Thymus (tissue), 11 donors: Measurements from ENCODE around the gene ZNF616. TPM values are rescaled to one million over a fixed set of nuclear protein-coding genes. Genes with fewer than 3 reads are reported as not detected.
"Not testable (repeated sequence)": the region's sequence is repeated elsewhere in the genome, so short reads cannot be mapped to it uniquely, and the experiment has no call there.

Experiments
- DNase-seq, 9 donors: peaks; one replicate each; pipeline ENCODE4 v3.0.0-alpha.2; 2013; ENCODE audit warnings: low spot score in 9 of 9, low read depth in 6 of 9, missing footprints in 1 of 9
- H3K27ac ChIP-seq, 2 donors: one replicate each; pipeline ENCODE4 v1.5.1; 2013; ENCODE audit warnings: control low read depth in 1 of 2, low read depth in 1 of 2, low read length in 1 of 2, mild to moderate bottlenecking in 1 of 2, moderate library complexity in 1 of 2
- H3K27me3 ChIP-seq, 2 donors: one replicate each; pipeline ENCODE4 v1.5.1; 2013; ENCODE audit warnings: low read length in 1 of 2; ENCODE audit not compliant: control insufficient read depth in 2 of 2, insufficient read depth in 1 of 2
- H3K36me3 ChIP-seq, 2 donors: one replicate each; pipeline ENCODE4 v1.5.1; 2013; ENCODE audit warnings: low read length in 1 of 2, mild to moderate bottlenecking in 1 of 2, moderate library complexity in 1 of 2; ENCODE audit not compliant: control insufficient read depth in 2 of 2, insufficient read depth in 2 of 2
- H3K4me1 ChIP-seq, 2 donors: one replicate each; pipeline ENCODE4 v1.5.1; 2013; ENCODE audit warnings: low read length in 2 of 2; ENCODE audit not compliant: control insufficient read depth in 2 of 2, insufficient read depth in 2 of 2
- H3K4me3 ChIP-seq, 2 donors: one replicate each; pipeline ENCODE4 v1.5.1; 2013; ENCODE audit warnings: low read length in 2 of 2, control low read depth in 1 of 2, mild to moderate bottlenecking in 1 of 2
- H3K9me3 ChIP-seq, 2 donors: one replicate each; pipeline ENCODE4 v1.5.1; 2013; ENCODE audit warnings: low read length in 1 of 2, mild to moderate bottlenecking in 1 of 2; ENCODE audit not compliant: control insufficient read depth in 2 of 2, insufficient read depth in 1 of 2
- WGBS: extraction: QIAGEN DNeasy Blood & Tissue Kit; methylation state at CpG from one replicate; pipeline ENCODE4 v1.1.7; 2013; 5-methylcytosine and 5-hydroxymethylcytosine counted together
- polyA plus RNA-seq: library from polyadenylated mRNA; stranded (reverse); fragments of 200-250 nt; gene quantifications from one replicate; pipeline ENCODE4 v1.2.3, GENCODE V29; 2013
- total RNA-seq: library from RNA; stranded (reverse); fragments of 120-200 nt; gene quantifications from one replicate; pipeline ENCODE4 v1.2.4, GENCODE V29; 2013
- donor health status: healthy.

ZNF616 gene
- total and polyA plus RNA-seq, 2 donors = 5.2 to 6.6 TPM

- peaks cover 37 to 50% of the 10 kb centered on the region in 2 donors for H3K36me3 ChIP-seq
- H3K9me3 ChIP-seq = peaks cover 19 to 27% of the 10 kb centered on the region in 2 donors
- H3K27ac ChIP-seq = no peak overlapping the region
- WGBS = 100% methylated on average over 3 of the region's 3 CpGs
- DNase-seq = no peak
- H3K4me3 ChIP-seq = no peak overlapping the region
- no peaks in the 10 kb centered on the region for H3K27me3 ChIP-seq
- no peaks in the 10 kb centered on the region for H3K4me1 ChIP-seq
Observed at GRCh38 chr19:52120286-52120685, 19.5 kb downstream of the ZNF616 start.

GRCh38 chr19:52115526-52116053 lies 24.1 kb downstream of the ZNF616 start:
- Histone ChIP-seq H3K9me3 (peaks cover 27 to 34% of the 10 kb centered on the region in 2 donors), H3K36me3 (peaks cover 19 to 31% of the 10 kb centered on the region in 2 donors)

GRCh38 chr19:52114691-52115090 lies 25.0 kb downstream of the ZNF616 start:
- Histone ChIP-seq H3K9me3 (peaks cover 27 to 35% of the 10 kb centered on the region in 2 donors), H3K4me1 (no peaks in the 10 kb centered on the region), H3K4me3 (no peak overlapping the region), H3K36me3 (peaks cover 19 to 31% of the 10 kb centered on the region in 2 donors), H3K27me3 (no peaks in the 10 kb centered on the region), H3K27ac (no peak overlapping the region)
- WGBS = 99% methylated on average over 5 of the region's 5 CpGs
- no peak for DNase-seq

More at GRCh38 chr19:52115526-52116053, 24.1 kb downstream of the ZNF616 start:
- H3K4me3 ChIP-seq = no peak overlapping the region
- H3K4me1 ChIP-seq = no peaks in the 10 kb centered on the region
- H3K27me3 ChIP-seq = no peaks in the 10 kb centered on the region
- 97% methylated on average over 12 of the region's 12 CpGs for WGBS
- no peak overlapping the region for H3K27ac ChIP-seq
- DNase-seq = no peak

GRCh38 chr19:52112624-52113023 lies 27.1 kb downstream of the ZNF616 start:
- no peaks in the 10 kb centered on the region for H3K4me1 ChIP-seq
- no peaks in the 10 kb centered on the region for H3K27me3 ChIP-seq
- DNase-seq = no peak
- no peak overlapping the region for H3K27ac ChIP-seq
- H3K36me3 ChIP-seq = peaks cover 12 to 15% of the 10 kb centered on the region in 2 donors
- H3K4me3 ChIP-seq = no peak overlapping the region
- 92% methylated on average over 3 of the region's 3 CpGs for WGBS
- peaks cover 23 to 24% of the 10 kb centered on the region in 2 donors for H3K9me3 ChIP-seq

GRCh38 chr19:52110780-52111179 lies 29.0 kb downstream of the ZNF616 start:
- Histone ChIP-seq H3K4me1 (no peaks in the 10 kb centered on the region), H3K9me3 (peaks cover 17 to 30% of the 10 kb centered on the region in 2 donors), H3K27me3 (no peaks in the 10 kb centered on the region), H3K36me3 (peaks cover under 1 to 7% of the 10 kb centered on the region in 2 donors), H3K4me3 (no peak overlapping the region), H3K27ac (no peak overlapping the region)
- 96% methylated on average over 6 of the region's 6 CpGs for WGBS
- DNase-seq = no peak

GRCh38 chr19:52102782-52103181 lies 37.0 kb downstream of the ZNF616 start:
- H3K4me1 ChIP-seq = no peaks in the 10 kb centered on the region
- no peaks in the 10 kb centered on the region for H3K27me3 ChIP-seq
- no peak for DNase-seq
- H3K4me3 ChIP-seq = no peak overlapping the region
- no peak overlapping the region for H3K27ac ChIP-seq
- no peaks in the 10 kb centered on the region for H3K36me3 ChIP-seq
- 99% methylated on average over 1 of the region's 1 CpG for WGBS
- peaks cover 0 to 25% of the 10 kb centered on the region in 2 donors for H3K9me3 ChIP-seq

GRCh38 chr19:52101866-52102562 lies 37.7 kb downstream of the ZNF616 start:
- H3K27ac ChIP-seq = no peak overlapping the region
- peaks cover 2 to 32% of the 10 kb centered on the region in 2 donors for H3K9me3 ChIP-seq
- no peaks in the 10 kb centered on the region for H3K4me1 ChIP-seq
- no peaks in the 10 kb centered on the region for H3K36me3 ChIP-seq
- no peak for DNase-seq
- no peak overlapping the region for H3K4me3 ChIP-seq
- WGBS = 87% methylated on average over 2 of the region's 2 CpGs
- no peaks in the 10 kb centered on the region for H3K27me3 ChIP-seq

GRCh38 chr19:52099497-52100138 lies 40.1 kb downstream of the ZNF616 start:
- H3K4me1 ChIP-seq = peaks cover 0 to 3% of the 10 kb centered on the region in 2 donors
- peaks cover 6 to 26% of the 10 kb centered on the region in 2 donors for H3K9me3 ChIP-seq
- WGBS = 94% methylated on average over 2 of the region's 2 CpGs
- no peak for DNase-seq
- no peaks in the 10 kb centered on the region for H3K27me3 ChIP-seq
- no peak overlapping the region for H3K4me3 ChIP-seq
- no peaks in the 10 kb centered on the region for H3K36me3 ChIP-seq
- no peak overlapping the region for H3K27ac ChIP-seq

- H3K27ac ChIP-seq, H3K4me1 ChIP-seq, H3K27me3 ChIP-seq, DNase-seq, H3K4me3 ChIP-seq, H3K36me3 ChIP-seq: not testable (repeated sequence)
- WGBS = 78% methylated on average over 3 of the region's 3 CpGs
- H3K9me3 ChIP-seq = peaks cover 6 to 31% of the 10 kb centered on the region in 2 donors
Observed at GRCh38 chr19:52096416-52096815, 43.3 kb downstream of the ZNF616 start.
